Measurements from ENCODE around the gene OR56A3. TPM values are rescaled to one million over a fixed set of nuclear protein-coding genes. Genes with fewer than 3 reads are reported as not detected.
"Not testable (repeated sequence)": the region's sequence is repeated elsewhere in the genome, so short reads cannot be mapped to it uniquely, and the experiment has no call there.

Gene OR56A3
- total and polyA plus RNA-seq, 12 donors, result not detected

DNA sequence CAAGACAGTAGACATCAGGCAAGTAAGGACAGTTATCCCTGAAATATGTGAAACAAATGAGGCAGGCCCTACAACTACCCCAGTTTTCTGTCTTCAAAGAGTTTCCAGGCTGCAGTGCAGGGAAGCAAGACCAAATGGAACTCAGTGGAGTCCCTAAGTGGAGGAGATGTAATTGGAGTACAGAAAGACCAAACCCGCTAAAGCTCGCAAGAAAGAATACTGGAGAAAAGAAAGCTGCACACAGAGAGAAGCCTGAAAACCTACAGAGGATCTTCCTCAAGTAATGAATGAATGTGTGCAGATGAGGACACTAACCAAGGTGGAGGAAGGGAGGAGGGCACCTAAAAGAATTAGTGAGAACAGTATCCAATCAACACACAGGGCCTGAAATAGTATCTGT, 1.3 kb upstream of the OR56A3 start:
- H3K36me3 ChIP-seq (replicated peaks in 1 of 2), result no peaks in the 10 kb centered on the region
- no peaks in the 10 kb centered on the region for H3K27me3 ChIP-seq
- no peaks in the 10 kb centered on the region for H3K4me1 ChIP-seq (replicated peaks in 1 of 2)
- H3K27ac ChIP-seq, result no peak overlapping the region
- TF ChIP-seq POLR2A (IDR thresholded peaks at IDR 0.05), result no peak
- TF ChIP-seq, protein P1, sequence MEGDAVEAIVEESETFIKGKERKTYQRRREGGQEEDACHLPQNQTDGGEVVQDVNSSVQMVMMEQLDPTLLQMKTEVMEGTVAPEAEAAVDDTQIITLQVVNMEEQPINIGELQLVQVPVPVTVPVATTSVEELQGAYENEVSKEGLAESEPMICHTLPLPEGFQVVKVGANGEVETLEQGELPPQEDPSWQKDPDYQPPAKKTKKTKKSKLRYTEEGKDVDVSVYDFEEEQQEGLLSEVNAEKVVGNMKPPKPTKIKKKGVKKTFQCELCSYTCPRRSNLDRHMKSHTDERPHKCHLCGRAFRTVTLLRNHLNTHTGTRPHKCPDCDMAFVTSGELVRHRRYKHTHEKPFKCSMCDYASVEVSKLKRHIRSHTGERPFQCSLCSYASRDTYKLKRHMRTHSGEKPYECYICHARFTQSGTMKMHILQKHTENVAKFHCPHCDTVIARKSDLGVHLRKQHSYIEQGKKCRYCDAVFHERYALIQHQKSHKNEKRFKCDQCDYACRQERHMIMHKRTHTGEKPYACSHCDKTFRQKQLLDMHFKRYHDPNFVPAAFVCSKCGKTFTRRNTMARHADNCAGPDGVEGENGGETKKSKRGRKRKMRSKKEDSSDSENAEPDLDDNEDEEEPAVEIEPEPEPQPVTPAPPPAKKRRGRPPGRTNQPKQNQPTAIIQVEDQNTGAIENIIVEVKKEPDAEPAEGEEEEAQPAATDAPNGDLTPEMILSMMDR (IDR thresholded peaks at IDR 0.05), result no peak
- intact Hi-C loops (cut with DNase I), result no loop called here
- no peak for DNase-seq
- H3K9me3 ChIP-seq (replicated peaks in 1 of 3), result no peaks in the 10 kb centered on the region
- H3K4me3 ChIP-seq, result no peak overlapping the region
- 87 to 100% (median 90%) methylated on average over 2 of the region's 2 CpGs for WGBS, 4 donors

DNA sequence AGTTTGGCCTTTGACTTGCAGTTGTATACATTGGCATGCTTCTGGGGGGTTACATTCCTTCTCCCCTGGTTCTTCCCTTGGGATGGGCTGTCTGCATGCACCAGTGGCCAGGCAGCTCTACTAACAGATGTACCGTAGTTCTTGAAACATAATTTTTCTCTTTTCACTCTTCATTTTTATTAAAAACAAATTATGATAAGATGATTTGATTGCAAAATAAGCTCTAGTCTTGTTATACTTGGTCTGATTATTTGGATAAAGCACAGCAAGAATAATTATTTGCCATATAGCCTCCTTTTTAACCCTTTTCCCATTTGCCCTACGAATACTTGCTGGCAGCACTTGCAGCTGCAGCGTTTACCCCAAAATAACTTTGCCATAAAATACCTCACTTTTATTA, 13.5 kb downstream of the OR56A3 start:
- intact Hi-C loops (cut with DNase I), result no loop called here
- H3K4me1 ChIP-seq (replicated peaks in 1 of 2), result no peaks in the 10 kb centered on the region
- no peak for DNase-seq
- no peaks in the 10 kb centered on the region for H3K27me3 ChIP-seq
- H3K27ac ChIP-seq, result no peak overlapping the region
- no peak for TF ChIP-seq POLR2A (IDR thresholded peaks at IDR 0.05)
- TF ChIP-seq, protein P1 (IDR thresholded peaks at IDR 0.05), result no peak
- H3K9me3 ChIP-seq (replicated peaks in 1 of 3), result no peaks in the 10 kb centered on the region
- H3K4me3 ChIP-seq, result no peak overlapping the region
- 60 to 77% (median 65%) methylated on average over 3 of the region's 3 CpGs for WGBS, 4 donors
- no peaks in the 10 kb centered on the region for H3K36me3 ChIP-seq (replicated peaks in 1 of 2)

GRCh38 chr11:5960704-5961320, 18.8 kb downstream of the OR56A3 start:
- H3K4me1 ChIP-seq (replicated peaks in 1 of 2); H3K27ac ChIP-seq; DNase-seq; H3K36me3 ChIP-seq (replicated peaks in 1 of 2); H3K27me3 ChIP-seq; intact Hi-C loops (cut with DNase I); H3K9me3 ChIP-seq (replicated peaks in 1 of 3); H3K4me3 ChIP-seq: not testable (repeated sequence)
- 88 to 95% (median 93%) methylated on average over 17 to 40 of the region's 40 CpGs for WGBS, 4 donors

DNA sequence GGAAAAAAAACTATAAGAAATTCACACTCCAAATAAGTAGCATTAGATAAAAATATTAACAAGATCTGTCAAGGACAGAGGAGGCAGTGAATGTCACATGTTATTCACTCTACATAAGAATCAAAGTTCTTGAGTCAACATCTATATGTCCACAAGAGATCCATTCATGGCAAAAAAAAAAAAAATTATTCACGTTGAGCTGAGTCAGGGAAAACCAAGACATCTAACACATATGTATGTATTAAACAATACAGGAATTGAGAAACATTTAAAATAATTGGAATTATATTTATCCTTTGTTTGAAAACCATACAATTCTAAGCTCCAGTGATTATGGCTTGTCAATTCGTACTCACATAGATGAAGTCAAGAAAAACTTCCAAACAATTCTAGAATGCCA, 24.9 kb downstream of the OR56A3 start:
- TF ChIP-seq, protein P1 (IDR thresholded peaks at IDR 0.05), result no peak
- no peak for TF ChIP-seq POLR2A (IDR thresholded peaks at IDR 0.05)
- intact Hi-C loops (cut with DNase I), result no loop called here
- H3K27ac ChIP-seq, result no peak overlapping the region
- no peaks in the 10 kb centered on the region for H3K9me3 ChIP-seq (replicated peaks in 1 of 3)
- no peaks in the 10 kb centered on the region for H3K4me1 ChIP-seq (replicated peaks in 1 of 2)
- H3K4me3 ChIP-seq, result no peak overlapping the region
- WGBS, 4 donors, result 61 to 75% (median 65%) methylated on average over 2 of the region's 2 CpGs
- DNase-seq, result no peak
- no peaks in the 10 kb centered on the region for H3K27me3 ChIP-seq
- no peaks in the 10 kb centered on the region for H3K36me3 ChIP-seq (replicated peaks in 1 of 2)

DNA sequence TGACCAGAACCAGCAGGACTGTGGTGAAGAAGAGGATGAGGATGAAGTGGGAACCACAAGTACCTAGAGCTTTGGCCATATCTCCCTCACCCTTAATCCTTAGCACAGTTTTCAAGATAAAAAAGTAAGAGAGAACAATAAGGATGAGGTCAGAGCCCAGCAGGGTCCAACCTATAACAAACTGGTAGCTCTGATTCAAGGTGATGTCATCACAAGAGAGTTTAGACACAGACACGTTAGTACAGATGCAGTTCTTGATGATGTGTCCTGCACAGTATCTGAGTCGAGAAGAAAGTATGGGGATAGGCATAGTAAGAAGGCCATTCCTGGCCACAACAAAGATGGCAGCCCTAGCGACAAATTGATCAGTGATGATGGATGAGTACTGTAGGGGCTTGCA, 25.7 kb downstream of the OR56A3 start:
- intact Hi-C loops (cut with DNase I), result no loop called here
- TF ChIP-seq, protein P1 (IDR thresholded peaks at IDR 0.05), result no peak
- no peak for TF ChIP-seq POLR2A (IDR thresholded peaks at IDR 0.05)
- H3K4me3 ChIP-seq, result no peak overlapping the region
- WGBS, 4 donors, result 51 to 73% (median 56%) methylated on average over 3 of the region's 3 CpGs
- DNase-seq, result no peak
- H3K27ac ChIP-seq, result no peak overlapping the region
- H3K4me1 ChIP-seq (replicated peaks in 1 of 2), result no peaks in the 10 kb centered on the region
- no peaks in the 10 kb centered on the region for H3K9me3 ChIP-seq (replicated peaks in 1 of 3)
- H3K27me3 ChIP-seq, result no peaks in the 10 kb centered on the region
- H3K36me3 ChIP-seq (replicated peaks in 1 of 2), result no peaks in the 10 kb centered on the region
